HepG2 (cell line): Measurements from ENCODE around the gene TUBB4B. TPM values are rescaled to one million over a fixed set of nuclear protein-coding genes. Genes with fewer than 3 reads are reported as not detected.

Experiments
- GABPA ChIP-seq, 2 experiments: IDR thresholded peaks; 2 replicates each; pipeline ENCODE4 v1.6.1; 2011 to 2016; ENCODE audit warnings: low read depth in 2 of 2, low read length in 1 of 2, missing biosample characterization in 1 of 2, missing genetic modification characterization in 1 of 2
- HIVEP1 ChIP-seq: sonication (generic); formaldehyde crosslinking; IDR thresholded peaks from 2 replicates; pipeline ENCODE4 v1.4.0; 2020; ENCODE audit warnings: mild to moderate bottlenecking, missing genetic modification reagents
- KMT2A ChIP-seq: sonication (generic); formaldehyde crosslinking; IDR thresholded peaks from 2 replicates; pipeline ENCODE4 v1.4.0; 2020; ENCODE audit warnings: missing genetic modification reagents
- NFIB ChIP-seq: sonication (generic); formaldehyde crosslinking; IDR thresholded peaks from 2 replicates; pipeline ENCODE4 v1.9.0; 2021; ENCODE audit warnings: missing genetic modification reagents, mild to moderate bottlenecking, borderline replicate concordance
- NR2C2 ChIP-seq: sonication (generic); formaldehyde crosslinking; IDR thresholded peaks from 2 replicates; pipeline ENCODE4 v1.4.0; 2020; ENCODE audit warnings: missing genetic modification reagents, mild to moderate bottlenecking, moderate library complexity, borderline replicate concordance
- SMARCE1 ChIP-seq: fragments of 450-650 bp; IDR thresholded peaks from 2 replicates; pipeline ENCODE4 v1.6.1; 2017; ENCODE audit warnings: borderline replicate concordance
- THAP11 ChIP-seq: IDR thresholded peaks from 2 replicates; pipeline ENCODE4 v1.6.1; 2016; ENCODE audit warnings: missing biosample characterization, missing genetic modification reagents
- ZFP82 ChIP-seq: sonication (generic); formaldehyde crosslinking; IDR thresholded peaks from 2 replicates; pipeline ENCODE4 v1.5.1; 2020; ENCODE audit warnings: mild to moderate bottlenecking, missing genetic modification reagents, borderline replicate concordance
- ZNF292 ChIP-seq: sonication (generic); formaldehyde crosslinking; IDR thresholded peaks from 2 replicates; pipeline ENCODE4 v1.8.1; 2022; ENCODE audit warnings: mild to moderate bottlenecking, low read depth, missing genetic modification reagents, borderline replicate concordance
- ZNF510 ChIP-seq: sonication (generic); formaldehyde crosslinking; IDR thresholded peaks from 2 replicates; pipeline ENCODE4 v1.4.0; 2020; ENCODE audit warnings: low read depth, mild to moderate bottlenecking, missing genetic modification reagents
- polyA plus RNA-seq, 8 experiments: library from polyadenylated mRNA; depleted of rRNA in 3 of 8; stranded (reverse) in 7 of 8; unstranded in 1 of 8; fragments of >200 nt; fragmentation: Illumina TruSeq in 4 of 8; extraction: Trizol in 4 of 8; gene quantifications; 2 replicates each; pipeline versions ENCODE4 v1.2.1 to v1.2.3, GENCODE V29; 2011 to 2016; ENCODE audit warnings: low read depth in 4 of 8, missing spikeins in 1 of 8, mixed read lengths in 1 of 8; ENCODE audit not compliant: insufficient read depth in 1 of 8
- total RNA-seq, 5 experiments: library from RNA; depleted of rRNA; stranded (reverse); fragments of >200 nt; fragmentation: Illumina TruSeq; extraction: Trizol; gene quantifications; 2 replicates each; pipeline ENCODE4 v1.2.3, GENCODE V29; 2016; ENCODE audit warnings: low read depth in 1 of 5
- TF ChIP-seq, protein P1 (sequence below), 2 experiments: fragments of 450-650 bp in 1 of 2; sonication (generic) in 1 of 2; formaldehyde crosslinking in 1 of 2; IDR thresholded peaks; 2 replicates each; pipeline versions ENCODE4 v1.6.1 to v1.8.0; 2016 to 2022; ENCODE audit warnings: antibody characterized with exemption in 1 of 2, mild to moderate bottlenecking in 1 of 2, missing genetic modification reagents in 1 of 2
- TF ChIP-seq, protein P2 (sequence below): sonication (generic); formaldehyde crosslinking; IDR thresholded peaks from 2 replicates; pipeline ENCODE4 v1.9.0; 2022; ENCODE audit warnings: missing genetic modification reagents, mild to moderate bottlenecking, borderline replicate concordance
- TF ChIP-seq, protein P3 (sequence below): IDR thresholded peaks from 2 replicates; pipeline ENCODE4 v1.6.1; 2012; ENCODE audit warnings: low read depth, low read length, improper control_type of control experiment

The TUBB4B gene
- total and polyA plus RNA-seq, 2 of the 13 experiments (the other 11 are each of a cell fraction or from before 2014, with no cell fraction given): 182 to 412 TPM

DNA sequence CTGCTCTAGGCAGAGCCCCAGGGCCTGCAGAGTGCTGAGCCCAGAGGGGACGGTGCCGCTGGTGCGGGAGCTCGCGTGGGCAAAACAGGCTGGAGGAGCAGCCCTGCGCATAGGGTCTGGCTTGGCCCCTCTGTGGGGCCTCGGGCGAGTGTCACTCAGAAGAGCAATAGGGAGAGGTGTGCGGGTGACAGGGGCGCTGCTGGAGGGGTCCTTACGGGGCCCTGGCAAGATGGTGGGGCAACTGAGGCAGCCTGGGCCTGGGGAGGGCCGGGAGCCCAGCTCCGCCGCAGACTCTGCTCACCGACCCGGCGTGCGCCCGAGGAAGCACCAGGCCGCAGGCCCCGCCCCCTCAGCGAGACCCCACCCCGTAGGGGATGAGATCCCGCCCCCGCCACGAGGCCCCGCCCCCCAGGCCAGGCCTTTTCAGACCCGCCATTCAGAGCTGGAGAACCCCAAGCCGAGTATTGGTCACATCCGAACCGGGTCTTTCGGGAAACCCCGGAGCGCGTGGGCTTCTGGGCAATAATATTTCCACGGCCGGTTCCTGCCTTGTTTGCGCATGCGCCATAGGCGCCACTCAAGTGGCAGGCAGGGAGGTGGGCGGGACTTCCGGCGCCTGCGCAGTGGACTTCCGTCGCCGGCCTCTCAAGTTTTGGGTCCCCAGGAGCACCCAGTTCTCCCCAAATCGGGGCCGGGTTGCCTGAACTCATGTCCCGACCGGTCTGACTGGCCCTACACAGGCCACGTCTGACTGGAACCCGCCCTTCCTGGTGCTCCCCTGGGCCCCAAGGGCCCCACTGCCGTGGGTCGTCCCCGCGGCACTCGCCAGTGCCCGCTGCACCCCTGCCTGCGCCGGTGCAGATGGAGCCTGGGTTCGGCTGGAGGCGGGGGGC lies 17.8 kb upstream of the TUBB4B start (continued):
- TF ChIP-seq, protein P1, sequence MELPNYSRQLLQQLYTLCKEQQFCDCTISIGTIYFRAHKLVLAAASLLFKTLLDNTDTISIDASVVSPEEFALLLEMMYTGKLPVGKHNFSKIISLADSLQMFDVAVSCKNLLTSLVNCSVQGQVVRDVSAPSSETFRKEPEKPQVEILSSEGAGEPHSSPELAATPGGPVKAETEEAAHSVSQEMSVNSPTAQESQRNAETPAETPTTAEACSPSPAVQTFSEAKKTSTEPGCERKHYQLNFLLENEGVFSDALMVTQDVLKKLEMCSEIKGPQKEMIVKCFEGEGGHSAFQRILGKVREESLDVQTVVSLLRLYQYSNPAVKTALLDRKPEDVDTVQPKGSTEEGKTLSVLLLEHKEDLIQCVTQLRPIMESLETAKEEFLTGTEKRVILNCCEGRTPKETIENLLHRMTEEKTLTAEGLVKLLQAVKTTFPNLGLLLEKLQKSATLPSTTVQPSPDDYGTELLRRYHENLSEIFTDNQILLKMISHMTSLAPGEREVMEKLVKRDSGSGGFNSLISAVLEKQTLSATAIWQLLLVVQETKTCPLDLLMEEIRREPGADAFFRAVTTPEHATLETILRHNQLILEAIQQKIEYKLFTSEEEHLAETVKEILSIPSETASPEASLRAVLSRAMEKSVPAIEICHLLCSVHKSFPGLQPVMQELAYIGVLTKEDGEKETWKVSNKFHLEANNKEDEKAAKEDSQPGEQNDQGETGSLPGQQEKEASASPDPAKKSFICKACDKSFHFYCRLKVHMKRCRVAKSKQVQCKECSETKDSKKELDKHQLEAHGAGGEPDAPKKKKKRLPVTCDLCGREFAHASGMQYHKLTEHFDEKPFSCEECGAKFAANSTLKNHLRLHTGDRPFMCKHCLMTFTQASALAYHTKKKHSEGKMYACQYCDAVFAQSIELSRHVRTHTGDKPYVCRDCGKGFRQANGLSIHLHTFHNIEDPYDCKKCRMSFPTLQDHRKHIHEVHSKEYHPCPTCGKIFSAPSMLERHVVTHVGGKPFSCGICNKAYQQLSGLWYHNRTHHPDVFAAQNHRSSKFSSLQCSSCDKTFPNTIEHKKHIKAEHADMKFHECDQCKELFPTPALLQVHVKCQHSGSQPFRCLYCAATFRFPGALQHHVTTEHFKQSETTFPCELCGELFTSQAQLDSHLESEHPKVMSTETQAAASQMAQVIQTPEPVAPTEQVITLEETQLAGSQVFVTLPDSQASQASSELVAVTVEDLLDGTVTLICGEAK (IDR thresholded peaks at IDR 0.05): peak; percentile 59
- TF ChIP-seq, protein P1 (CRISPR knock-in tag; IDR thresholded peaks at IDR 0.05): no peak; the same call in 1 of the 2 replicates
- no peak for TF ChIP-seq SMARCE1
- TF ChIP-seq, protein P2, sequence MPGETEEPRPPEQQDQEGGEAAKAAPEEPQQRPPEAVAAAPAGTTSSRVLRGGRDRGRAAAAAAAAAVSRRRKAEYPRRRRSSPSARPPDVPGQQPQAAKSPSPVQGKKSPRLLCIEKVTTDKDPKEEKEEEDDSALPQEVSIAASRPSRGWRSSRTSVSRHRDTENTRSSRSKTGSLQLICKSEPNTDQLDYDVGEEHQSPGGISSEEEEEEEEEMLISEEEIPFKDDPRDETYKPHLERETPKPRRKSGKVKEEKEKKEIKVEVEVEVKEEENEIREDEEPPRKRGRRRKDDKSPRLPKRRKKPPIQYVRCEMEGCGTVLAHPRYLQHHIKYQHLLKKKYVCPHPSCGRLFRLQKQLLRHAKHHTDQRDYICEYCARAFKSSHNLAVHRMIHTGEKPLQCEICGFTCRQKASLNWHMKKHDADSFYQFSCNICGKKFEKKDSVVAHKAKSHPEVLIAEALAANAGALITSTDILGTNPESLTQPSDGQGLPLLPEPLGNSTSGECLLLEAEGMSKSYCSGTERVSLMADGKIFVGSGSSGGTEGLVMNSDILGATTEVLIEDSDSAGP (CRISPR knock-in tag): peak; percentile 55; the same call in 1 of the 2 replicates
- no peak for TF ChIP-seq KMT2A (CRISPR knock-in tag)
- TF ChIP-seq ZFP82 (CRISPR knock-in tag): no peak
- TF ChIP-seq THAP11: peak; percentile 87
- no peak for TF ChIP-seq ZNF292
- no peak for TF ChIP-seq GABPA (IDR thresholded peaks at IDR 0.05; ENCODE audit: low read depth, low read length)
- peak; percentile 94 for TF ChIP-seq GABPA (CRISPR knock-in tag; IDR thresholded peaks at IDR 0.05; ENCODE audit: low read depth)
- no peak for TF ChIP-seq NFIB (CRISPR knock-in tag)
- peak; percentile 53; the same call in 1 of the 2 replicates for TF ChIP-seq HIVEP1 (CRISPR knock-in tag)
- TF ChIP-seq ZNF510: 0 out of 2 replicates have a peak, but pooled peaks have one; percentile 27
- TF ChIP-seq, protein P3, sequence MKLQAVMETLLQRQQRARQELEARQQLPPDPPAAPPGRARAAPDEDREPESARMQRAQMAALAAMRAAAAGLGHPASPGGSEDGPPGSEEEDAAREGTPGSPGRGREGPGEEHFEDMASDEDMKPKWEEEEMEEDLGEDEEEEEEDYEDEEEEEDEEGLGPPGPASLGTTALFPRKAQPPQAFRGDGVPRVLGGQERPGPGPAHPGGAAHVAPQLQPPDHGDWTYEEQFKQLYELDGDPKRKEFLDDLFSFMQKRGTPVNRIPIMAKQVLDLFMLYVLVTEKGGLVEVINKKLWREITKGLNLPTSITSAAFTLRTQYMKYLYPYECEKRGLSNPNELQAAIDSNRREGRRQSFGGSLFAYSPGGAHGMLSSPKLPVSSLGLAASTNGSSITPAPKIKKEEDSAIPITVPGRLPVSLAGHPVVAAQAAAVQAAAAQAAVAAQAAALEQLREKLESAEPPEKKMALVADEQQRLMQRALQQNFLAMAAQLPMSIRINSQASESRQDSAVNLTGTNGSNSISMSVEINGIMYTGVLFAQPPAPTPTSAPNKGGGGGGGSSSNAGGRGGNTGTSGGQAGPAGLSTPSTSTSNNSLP: peak; percentile 15; the same call in 1 of the 2 replicates
- peak; percentile 40; the same call in 1 of the 2 replicates for TF ChIP-seq NR2C2 (CRISPR knock-in tag)
